EL (cell line): ENCODE results near the gene ELOA.
"Not testable (repeated sequence)": the region's sequence is repeated elsewhere in the genome, so short reads cannot be mapped to it uniquely, and the experiment has no call there.

Experiments
- DNase-seq: peaks from one replicate; pipeline ENCODE4 v3.0.0-alpha.2; 2016

The ELOA gene

DNA sequence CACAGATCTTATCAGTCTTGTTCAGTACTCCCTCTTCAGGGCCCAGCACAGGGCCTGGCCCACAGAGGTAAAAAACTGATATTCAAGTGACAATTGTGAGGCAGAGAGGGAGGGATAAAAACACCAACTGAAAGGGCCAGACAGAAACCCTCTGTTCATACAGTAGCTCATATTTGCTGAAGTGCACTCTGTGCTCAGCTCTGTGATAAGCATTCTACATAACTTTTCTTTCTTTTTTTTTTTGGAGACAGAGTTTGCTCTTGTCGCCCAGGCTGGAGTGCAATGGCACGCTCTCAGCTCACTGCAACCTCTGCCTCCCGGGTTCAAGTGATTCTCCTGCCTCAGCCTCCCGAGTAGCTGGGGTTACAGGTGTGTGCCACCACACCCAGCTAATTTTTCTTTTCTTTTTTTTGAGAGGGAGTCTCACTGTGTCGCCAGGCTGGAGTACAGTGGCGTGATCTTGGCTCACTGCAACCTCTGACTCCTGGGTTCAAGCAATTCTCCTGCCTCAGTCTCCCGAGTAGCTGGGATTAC, 59.6 kb downstream of the ELOA start:
- not testable (repeated sequence) for DNase-seq

DNA sequence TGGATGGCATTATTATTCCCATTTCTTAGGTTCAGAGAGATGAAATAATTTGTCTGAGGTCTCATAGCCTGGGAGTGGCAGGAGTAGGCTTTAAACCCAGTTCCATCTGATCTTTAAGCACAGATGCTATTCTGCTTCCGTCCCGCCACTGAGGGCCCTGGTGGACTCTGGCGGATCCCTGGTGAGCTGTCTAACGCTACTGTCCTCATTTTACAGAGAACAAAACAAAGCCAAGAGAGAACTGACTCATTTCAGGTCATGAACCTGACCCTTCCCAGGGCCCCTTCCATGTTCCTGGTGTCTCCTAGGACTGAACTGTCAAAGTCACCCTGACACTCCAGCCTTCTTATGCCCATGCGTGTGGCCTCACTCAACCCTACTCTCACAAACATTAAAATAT, 60.4 kb downstream of the ELOA start:
- no peak for DNase-seq

GRCh38 chr1:23804183-23804835, 61.0 kb downstream of the ELOA start:
- DNase-seq: no peak

GRCh38 chr1:23805025-23805424, 61.8 kb downstream of the ELOA start:
- no peak for DNase-seq

DNA sequence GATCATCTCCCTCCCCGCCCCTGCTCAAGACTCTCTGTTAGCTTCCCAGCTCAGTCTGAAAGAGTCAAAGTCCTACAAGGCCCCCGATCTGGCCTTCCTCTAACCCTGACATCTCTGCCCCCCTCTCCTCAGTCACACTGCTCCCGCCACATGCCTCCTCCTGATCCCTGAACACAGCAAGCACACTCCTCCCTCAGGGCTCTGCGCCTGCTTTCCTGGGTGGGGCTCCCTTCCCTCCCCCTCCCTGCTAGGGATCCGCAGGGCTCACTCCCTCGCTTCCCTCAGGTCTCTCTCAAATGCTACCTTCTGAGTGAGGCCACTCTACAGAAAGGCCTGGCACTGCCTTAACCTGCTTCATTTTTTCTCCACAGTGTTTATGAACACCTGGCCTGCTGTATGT, 63.0 kb downstream of the ELOA start:
- no peak for DNase-seq

GRCh38 chr1:23807453-23807852, 64.2 kb downstream of the ELOA start:
- DNase-seq: no peak

- peak; percentile 71 for DNase-seq
These were observed 66.5 kb downstream of the ELOA start for GRCh38 chr1:23809751-23810171.

- DNase-seq: no peak
These were observed 67.7 kb downstream of the ELOA start for GRCh38 chr1:23810818-23811540.
